Colonic mucosa (tissue), 4 donors: ENCODE results near the gene NR3C1. TPM values are rescaled to one million over a fixed set of nuclear protein-coding genes. Genes with fewer than 3 reads are reported as not detected.

Source experiments
- DNase-seq: peaks from one replicate; pipeline ENCODE4 v3.0.0-alpha.2; 2020
- H3K27ac ChIP-seq: fragments of 200-600 bp; one replicate; pipeline ENCODE4 v1.8.0; 2021
- H3K27me3 ChIP-seq: fragments of 200-600 bp; one replicate; pipeline ENCODE4 v1.8.0; 2021
- H3K36me3 ChIP-seq: fragments of 200-600 bp; one replicate; pipeline ENCODE4 v1.8.0; 2021
- H3K4me1 ChIP-seq: fragments of 200-600 bp; one replicate; pipeline ENCODE4 v1.8.0; 2021; ENCODE audit warnings: mild to moderate bottlenecking
- H3K4me3 ChIP-seq: fragments of 200-600 bp; one replicate; pipeline ENCODE4 v1.8.0; 2021
- H3K9ac ChIP-seq, 2 donors: one replicate each; pipeline ENCODE4 v1.7.0; 2013; ENCODE audit warnings: control low read depth in 2 of 2, low read depth in 2 of 2, low read length in 2 of 2
- H3K9me3 ChIP-seq: fragments of 200-600 bp; one replicate; pipeline ENCODE4 v1.8.0; 2021
- CTCF ChIP-seq: fragments of 200-600 bp; IDR thresholded peaks from one replicate; pipeline ENCODE4 v1.8.0; 2022; ENCODE audit warnings: antibody characterized with exemption, mild to moderate bottlenecking
- intact Hi-C: fragments of 100-400 bp; cut with DNase I; formaldehyde crosslinking; loops from one replicate; pipeline ENCODE4 v1.14.1; 2022
- total RNA-seq, 2 donors: library from RNA; stranded (reverse); fragmentation: NEBNext Ultra II Directional in 1 of 2; extraction: Animal tissue kit (Norgen Biotek cat#: 25700) in 1 of 2; gene quantifications; one replicate each; pipeline ENCODE4 v1.2.1, GENCODE V29; 2021
- donor health status: healthy.
- donor health status: DM: no; HTN: no; CAD: no.
- donor health status: DM: no; HTN: no; CAD: no.

Gene NR3C1
- total RNA-seq, 2 donors from 2014 or later: 13.0 to 23.5 TPM

GRCh38 chr5:143306040-143306439, 97.4 kb downstream of the NR3C1 start:
- H3K9ac ChIP-seq: no peak overlapping the region
- intact Hi-C loops: no loop called here
- H3K4me1 ChIP-seq: no peaks in the 10 kb centered on the region
- no peaks in the 10 kb centered on the region for H3K27me3 ChIP-seq
- no peaks in the 10 kb centered on the region for H3K9me3 ChIP-seq
- no peak for DNase-seq
- no peak overlapping the region for H3K4me3 ChIP-seq
- no peak for TF ChIP-seq CTCF
- H3K36me3 ChIP-seq: no peaks in the 10 kb centered on the region
- H3K27ac ChIP-seq: no peak overlapping the region

- no peak for DNase-seq
- Histone ChIP-seq H3K36me3 (no peaks in the 10 kb centered on the region), H3K27me3 (no peaks in the 10 kb centered on the region), H3K4me3 (no peak overlapping the region), H3K4me1 (no peaks in the 10 kb centered on the region), H3K9me3 (no peaks in the 10 kb centered on the region), H3K27ac (no peak overlapping the region), H3K9ac (no peak overlapping the region)
- TF ChIP-seq CTCF: no peak
- intact Hi-C loops: no loop called here
Measured at GRCh38 chr5:143304836-143305475, 98.5 kb downstream of the NR3C1 start.

- intact Hi-C loops: no loop called here
- no peak for TF ChIP-seq CTCF
- no peak overlapping the region for H3K9ac ChIP-seq
- H3K4me1 ChIP-seq: no peaks in the 10 kb centered on the region
- no peaks in the 10 kb centered on the region for H3K36me3 ChIP-seq
- H3K27me3 ChIP-seq: no peaks in the 10 kb centered on the region
- H3K27ac ChIP-seq: no peak overlapping the region
- DNase-seq: no peak
- H3K9me3 ChIP-seq: no peaks in the 10 kb centered on the region
- no peak overlapping the region for H3K4me3 ChIP-seq
Measured at GRCh38 chr5:143302341-143303045, 101.0 kb downstream of the NR3C1 start.

GRCh38 chr5:143297756-143298155, 105.7 kb downstream of the NR3C1 start:
- Histone ChIP-seq H3K27ac (no peak overlapping the region), H3K4me3 (no peak overlapping the region), H3K36me3 (no peaks in the 10 kb centered on the region), H3K9me3 (no peaks in the 10 kb centered on the region), H3K27me3 (no peaks in the 10 kb centered on the region), H3K9ac (no peak overlapping the region), H3K4me1 (no peaks in the 10 kb centered on the region)
- intact Hi-C loops: no loop called here
- no peak for DNase-seq
- TF ChIP-seq CTCF: no peak

GRCh38 chr5:143290125-143290524, 113.4 kb downstream of the NR3C1 start:
- intact Hi-C loops: no loop called here
- H3K9ac ChIP-seq: no peak overlapping the region
- no peak for DNase-seq
- H3K27me3 ChIP-seq: no peaks in the 10 kb centered on the region
- TF ChIP-seq CTCF: no peak
- H3K9me3 ChIP-seq: no peaks in the 10 kb centered on the region
- no peak overlapping the region for H3K4me3 ChIP-seq
- H3K4me1 ChIP-seq: no peaks in the 10 kb centered on the region
- H3K27ac ChIP-seq: no peak overlapping the region
- no peaks in the 10 kb centered on the region for H3K36me3 ChIP-seq
